D721Med (cell line): ENCODE measurements around the gene MAP2K3.

Experiments used
- DNase-seq: peaks from one replicate; pipeline ENCODE4 v3.0.0; 2011; ENCODE audit warnings: low spot score; ENCODE audit not compliant: insufficient read length
- FAIRE-seq: peaks from 2 replicates; lab custom pipeline; 2011; peaks lifted over from hg19 to GRCh38; lab: Jason Lieb, UNC
- CTCF ChIP-seq: IDR thresholded peaks from 2 replicates; pipeline ENCODE4 v1.5.1; 2012; ENCODE audit warnings: mild to moderate bottlenecking, control low read depth; ENCODE audit not compliant: insufficient read depth; ENCODE audit errors: missing control alignments

MAP2K3 gene

GRCh38 chr17:21276264-21276588 lies 8.3 kb upstream of the MAP2K3 start:
- TF ChIP-seq CTCF, result no peak
- no peak for FAIRE-seq

DNA sequence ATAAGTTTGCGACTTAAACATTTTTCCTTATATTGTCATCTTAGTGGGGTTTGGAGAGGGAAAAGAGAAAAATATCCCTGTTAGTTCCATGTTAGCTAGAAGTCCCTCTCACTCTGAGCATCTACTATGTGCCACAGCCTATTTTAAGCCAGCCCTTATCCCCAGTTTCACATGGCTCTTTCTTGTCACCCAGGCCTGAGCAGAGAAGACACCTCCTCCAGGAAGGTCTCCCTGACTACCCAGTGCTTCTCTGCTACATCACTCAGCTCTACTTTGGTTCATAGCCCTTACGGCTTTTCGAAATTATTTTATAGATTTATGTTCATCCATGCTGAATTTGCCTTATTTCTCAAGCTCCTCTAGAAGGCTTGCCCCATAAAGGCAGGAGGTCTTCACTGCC lies 7.2 kb upstream of the MAP2K3 start:
- FAIRE-seq (no peak), DNase-seq (no peak)
- TF ChIP-seq CTCF, result no peak

More at GRCh38 chr17:21276264-21276588, 8.3 kb upstream of the MAP2K3 start:
- DNase-seq, result no peak

DNA sequence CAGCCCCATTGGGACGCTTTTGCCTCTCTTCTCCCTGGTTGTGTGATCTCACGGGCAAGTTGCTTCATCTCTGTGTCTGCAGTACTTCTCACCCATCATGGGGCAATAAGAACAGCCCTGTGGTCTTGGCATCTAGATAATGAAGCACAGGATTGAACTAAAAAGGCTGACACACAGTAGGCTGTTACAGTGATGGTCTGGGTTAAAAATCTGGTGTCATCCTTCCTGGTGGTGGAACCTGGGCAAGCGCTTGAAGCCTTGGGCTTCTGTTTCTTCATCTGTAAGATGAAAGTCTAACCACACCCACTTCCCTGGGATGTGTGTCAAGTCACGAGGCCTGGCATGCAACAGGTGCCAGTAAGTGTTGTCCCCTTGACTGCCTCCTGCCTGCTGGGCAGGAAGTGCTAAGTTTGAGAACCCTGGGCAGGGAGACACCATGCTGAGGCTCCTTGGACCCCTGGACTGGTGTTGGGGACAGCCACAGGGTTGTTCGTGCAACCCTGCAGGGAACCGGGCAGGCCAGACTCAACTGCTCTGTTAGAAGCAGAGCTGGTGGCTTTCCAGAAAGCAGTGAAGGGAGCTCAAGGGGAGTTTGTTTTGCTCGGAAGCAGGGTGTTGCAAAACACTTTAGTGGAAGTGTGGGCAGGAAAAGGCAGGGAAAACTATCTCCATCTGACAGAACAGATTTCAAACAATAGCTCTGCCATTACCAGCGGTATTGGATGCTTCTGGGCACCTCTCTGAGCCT lies 5.9 kb upstream of the MAP2K3 start:
- FAIRE-seq (no peak), DNase-seq (no peak)
- no peak for TF ChIP-seq CTCF

DNA sequence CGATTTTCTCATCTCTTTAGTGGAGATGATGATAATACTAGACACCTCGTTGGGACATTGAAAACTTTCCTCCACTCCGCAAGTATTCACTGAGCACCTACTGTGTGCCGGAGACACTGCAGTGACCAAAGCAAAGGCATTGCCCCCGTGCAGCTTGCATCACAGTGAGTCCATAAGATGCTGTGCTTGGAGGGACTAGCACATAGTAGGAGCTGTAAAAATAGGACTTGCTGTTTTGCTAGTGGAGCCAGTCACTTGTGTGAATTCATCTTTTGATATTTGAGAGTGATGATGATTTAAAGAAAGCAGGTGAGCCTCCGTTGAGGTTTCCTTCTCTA lies 5.3 kb upstream of the MAP2K3 start:
- FAIRE-seq (no peak), DNase-seq (no peak)
- no peak for TF ChIP-seq CTCF

DNA sequence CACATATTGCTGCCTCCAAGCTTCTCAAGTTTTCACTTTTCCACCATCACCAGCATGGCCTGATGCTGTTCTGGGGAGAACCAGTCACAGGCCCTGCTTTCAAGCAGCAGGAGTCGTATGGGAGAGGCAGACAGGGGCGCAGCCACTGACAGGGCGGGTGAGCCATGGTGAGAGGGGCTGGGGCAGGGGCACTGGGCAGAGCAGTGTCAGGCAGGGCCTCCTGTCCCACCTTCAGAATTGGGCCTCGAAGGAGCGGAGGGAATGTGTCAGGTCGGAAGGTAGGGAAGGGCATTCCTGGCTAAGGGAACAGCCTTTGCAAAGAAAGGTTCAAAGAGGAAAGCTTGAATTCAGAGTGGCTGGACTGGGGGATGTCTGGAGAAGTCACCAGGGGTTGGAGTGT lies 4.9 kb upstream of the MAP2K3 start:
- no peak for TF ChIP-seq CTCF
- DNase-seq (no peak), FAIRE-seq (no peak)

DNA sequence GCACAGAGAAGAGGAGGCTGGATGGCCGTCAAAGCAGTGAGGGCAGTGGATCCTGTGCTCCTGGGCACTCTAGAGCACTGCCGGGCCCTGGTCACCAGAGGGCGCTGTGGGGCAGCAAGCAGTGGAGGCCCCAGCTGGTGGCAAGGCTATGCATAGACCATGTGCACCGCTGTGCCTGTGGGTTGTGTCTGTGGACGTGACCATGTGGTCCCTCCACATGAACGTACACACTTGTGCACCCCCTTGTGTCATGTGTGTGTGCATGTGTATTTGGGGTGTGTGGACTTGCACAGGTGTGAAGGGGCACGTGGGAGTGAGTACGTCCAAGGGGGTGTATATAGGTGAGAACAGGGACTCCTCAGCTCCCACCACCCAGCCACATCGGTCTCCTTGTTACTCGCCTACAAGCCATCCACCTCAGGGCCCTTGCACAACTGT lies 4.4 kb upstream of the MAP2K3 start:
- FAIRE-seq (no peak), DNase-seq (peak; percentile 89)
- TF ChIP-seq CTCF, result peak; percentile 75

- FAIRE-seq (no peak), DNase-seq (no peak)
- no peak for TF ChIP-seq CTCF
Observed at GRCh38 chr17:21282231-21282630, 2.3 kb upstream of the MAP2K3 start.
